Measurements from ENCODE around the gene SULT1B1. TPM values are rescaled to one million over a fixed set of nuclear protein-coding genes. Genes with fewer than 3 reads are reported as not detected.

The SULT1B1 gene
- total and polyA plus RNA-seq, 12 donors: 0.22 to 2.7 (median 0.44) TPM

DNA sequence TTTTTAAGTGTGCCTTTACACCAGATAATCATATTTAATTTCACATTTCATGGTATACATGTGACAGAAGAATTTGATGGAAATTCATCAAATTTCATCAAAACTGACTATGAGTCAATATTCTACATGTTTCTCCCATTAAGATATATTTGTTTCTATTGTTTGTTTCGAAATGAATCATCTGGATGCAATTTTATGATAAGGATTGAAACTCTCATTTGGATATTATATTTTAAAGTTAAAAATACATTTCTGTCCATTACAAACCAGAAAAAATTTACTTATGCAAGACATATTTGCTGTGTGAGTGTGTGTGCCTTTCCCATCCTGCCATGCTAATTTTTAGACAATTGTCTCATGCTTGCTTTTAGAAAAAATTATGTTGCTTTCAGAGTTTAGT, 52.2 kb downstream of the SULT1B1 start:
- no peak for DNase-seq
- Histone ChIP-seq H3K27me3 (no peaks in the 10 kb centered on the region), H3K27ac (no peak overlapping the region), H3K9me3 (no peaks in the 10 kb centered on the region), H3K4me3 (no peak overlapping the region), H3K36me3 (no peaks in the 10 kb centered on the region), H3K4me1 (no peaks in the 10 kb centered on the region)
- TF ChIP-seq, protein P1, sequence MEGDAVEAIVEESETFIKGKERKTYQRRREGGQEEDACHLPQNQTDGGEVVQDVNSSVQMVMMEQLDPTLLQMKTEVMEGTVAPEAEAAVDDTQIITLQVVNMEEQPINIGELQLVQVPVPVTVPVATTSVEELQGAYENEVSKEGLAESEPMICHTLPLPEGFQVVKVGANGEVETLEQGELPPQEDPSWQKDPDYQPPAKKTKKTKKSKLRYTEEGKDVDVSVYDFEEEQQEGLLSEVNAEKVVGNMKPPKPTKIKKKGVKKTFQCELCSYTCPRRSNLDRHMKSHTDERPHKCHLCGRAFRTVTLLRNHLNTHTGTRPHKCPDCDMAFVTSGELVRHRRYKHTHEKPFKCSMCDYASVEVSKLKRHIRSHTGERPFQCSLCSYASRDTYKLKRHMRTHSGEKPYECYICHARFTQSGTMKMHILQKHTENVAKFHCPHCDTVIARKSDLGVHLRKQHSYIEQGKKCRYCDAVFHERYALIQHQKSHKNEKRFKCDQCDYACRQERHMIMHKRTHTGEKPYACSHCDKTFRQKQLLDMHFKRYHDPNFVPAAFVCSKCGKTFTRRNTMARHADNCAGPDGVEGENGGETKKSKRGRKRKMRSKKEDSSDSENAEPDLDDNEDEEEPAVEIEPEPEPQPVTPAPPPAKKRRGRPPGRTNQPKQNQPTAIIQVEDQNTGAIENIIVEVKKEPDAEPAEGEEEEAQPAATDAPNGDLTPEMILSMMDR (IDR thresholded peaks at IDR 0.05): no peak
- ATAC-seq: no peak
- intact Hi-C loops (cut with DNase I): no loop called here
- 77 to 89% methylated on average over 1 of the region's 1 CpG for WGBS, 2 donors

DNA sequence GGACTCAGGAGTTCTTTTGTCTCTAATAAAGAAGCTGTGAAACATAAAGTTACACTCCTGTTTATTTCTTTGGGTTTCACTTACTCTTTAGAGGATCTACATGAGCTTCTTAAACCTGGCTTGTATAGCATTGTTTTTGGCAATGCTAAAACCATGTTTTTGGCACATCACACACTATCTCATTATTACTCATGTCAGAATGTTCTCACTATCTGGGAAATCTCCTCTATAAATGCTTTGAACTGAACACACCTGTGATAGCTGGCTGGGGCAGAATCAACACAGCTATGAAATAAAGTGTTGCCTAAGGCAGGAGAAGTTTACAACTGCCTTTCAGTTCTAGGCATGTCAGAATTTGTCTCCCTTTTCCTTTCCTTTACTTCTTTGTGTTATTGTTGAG, 52.6 kb downstream of the SULT1B1 start:
- Histone ChIP-seq H3K27me3 (no peaks in the 10 kb centered on the region), H3K9me3 (no peaks in the 10 kb centered on the region), H3K4me3 (no peak overlapping the region), H3K36me3 (no peaks in the 10 kb centered on the region), H3K4me1 (no peaks in the 10 kb centered on the region), H3K27ac (no peak overlapping the region)
- intact Hi-C loops (cut with DNase I): no loop called here
- no peak for DNase-seq
- no peak for ATAC-seq
- TF ChIP-seq, protein P1 (IDR thresholded peaks at IDR 0.05): no peak

DNA sequence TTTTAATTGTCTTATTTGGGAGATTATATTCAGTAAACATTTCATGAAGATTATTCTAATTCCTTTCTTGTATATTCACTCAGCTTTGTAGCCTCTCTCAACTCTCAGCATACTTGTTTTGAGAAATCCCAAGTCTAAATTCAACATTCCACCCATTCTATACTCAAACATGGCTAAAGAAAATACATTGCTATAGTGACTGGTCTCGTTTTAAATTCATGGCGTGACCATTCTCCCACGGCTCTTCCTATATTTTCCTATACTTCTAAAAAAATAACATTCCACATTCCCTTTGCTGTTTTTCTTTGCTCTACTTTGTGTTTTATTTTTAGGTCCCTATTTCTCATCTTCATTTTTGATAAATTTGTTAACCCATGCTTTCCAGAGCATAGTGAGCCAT, 58.2 kb downstream of the SULT1B1 start:
- no peaks in the 10 kb centered on the region for H3K27me3 ChIP-seq
- 77 to 78% methylated on average over 3 of the region's 3 CpGs for WGBS, 2 donors
- no peak overlapping the region for H3K27ac ChIP-seq
- TF ChIP-seq, protein P1 (IDR thresholded peaks at IDR 0.05): no peak
- intact Hi-C loops (cut with DNase I): no loop called here
- no peaks in the 10 kb centered on the region for H3K36me3 ChIP-seq
- no peaks in the 10 kb centered on the region for H3K4me1 ChIP-seq
- ATAC-seq: no peak
- DNase-seq: no peak
- peaks cover 0 to 31% (median 7%) of the 10 kb centered on the region in 11 donors for H3K9me3 ChIP-seq
- no peak overlapping the region for H3K4me3 ChIP-seq

DNA sequence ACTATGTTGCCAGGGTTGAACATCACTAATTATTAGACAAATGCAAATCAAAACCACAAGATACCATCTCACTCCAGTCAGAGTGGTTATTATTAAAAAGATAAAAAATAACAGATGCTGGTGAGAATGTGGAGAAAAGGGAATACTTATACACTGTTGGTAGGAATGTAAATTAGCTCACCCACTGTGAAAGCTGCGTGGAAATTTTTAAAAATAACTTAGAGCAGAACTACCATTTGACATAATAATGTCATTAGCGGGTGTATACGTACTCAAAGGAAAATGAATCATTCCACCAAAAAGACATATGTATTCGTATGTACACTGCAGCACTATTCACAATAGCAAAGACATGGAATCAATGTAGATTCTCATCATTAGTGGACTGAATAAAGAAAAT, 58.7 kb downstream of the SULT1B1 start:
- intact Hi-C loops (cut with DNase I): no loop called here
- Histone ChIP-seq H3K27me3 (no peaks in the 10 kb centered on the region), H3K4me3 (no peak overlapping the region), H3K9me3 (peaks cover 0 to 31% (median 7%) of the 10 kb centered on the region in 11 donors), H3K36me3 (no peaks in the 10 kb centered on the region), H3K4me1 (no peaks in the 10 kb centered on the region), H3K27ac (no peak overlapping the region)
- TF ChIP-seq, protein P1 (IDR thresholded peaks at IDR 0.05): no peak
- ATAC-seq: no peak
- DNase-seq: no peak
- WGBS, 2 donors: 83 to 89% methylated on average over 4 of the region's 4 CpGs
